T follicular helper cell (primary cell): ENCODE results near the gene ASPSCR1.
A peak's percentile ranks its signal among the peaks of the same experiment; 100 is the strongest.
"Not testable (repeated sequence)": the region's sequence is repeated elsewhere in the genome, so short reads cannot be mapped to it uniquely, and the experiment has no call there.

Experiments used
- DNase-seq: peaks from one replicate; pipeline ENCODE4 v3.0.0-alpha.2; 2020; ENCODE audit warnings: low read depth

ASPSCR1 gene

GRCh38 chr17:82024859-82025258, 47.4 kb downstream of the ASPSCR1 start:
- DNase-seq = no peak

- DNase-seq = no peak
Measured at GRCh38 chr17:82025401-82026107, 48.1 kb downstream of the ASPSCR1 start.

GRCh38 chr17:82028246-82028645, 50.8 kb downstream of the ASPSCR1 start:
- no peak for DNase-seq

GRCh38 chr17:82028966-82029365, 51.5 kb downstream of the ASPSCR1 start:
- no peak for DNase-seq

- DNase-seq = no peak
Measured at GRCh38 chr17:82029391-82029790, 52.0 kb downstream of the ASPSCR1 start.

- DNase-seq = no peak
Measured at GRCh38 chr17:82029990-82030469, 52.6 kb downstream of the ASPSCR1 start.

GRCh38 chr17:82030470-82031302, 53.3 kb downstream of the ASPSCR1 start:
- DNase-seq = peak; percentile 75

- DNase-seq = no peak
Measured at GRCh38 chr17:82031303-82031884, 54.0 kb downstream of the ASPSCR1 start, which contains the start of gene RAC3. Gene RAC3 (plus strand): TSS chr17:82031678. CDS start chr17:82031762, 84 bp downstream.

GRCh38 chr17:82031885-82032627, 54.6 kb downstream of the ASPSCR1 start:
- no peak for DNase-seq

GRCh38 chr17:82033359-82034085, 56.1 kb downstream of the ASPSCR1 start:
- DNase-seq = no peak

- no peak for DNase-seq
Measured at GRCh38 chr17:82034371-82035011, 57.1 kb downstream of the ASPSCR1 start.

- DNase-seq = no peak
Measured at GRCh38 chr17:82035488-82035887, 58.1 kb downstream of the ASPSCR1 start.

- no peak for DNase-seq
Measured at GRCh38 chr17:82035956-82036633, 58.7 kb downstream of the ASPSCR1 start.

- no peak for DNase-seq
Measured at GRCh38 chr17:82036634-82037091, 59.2 kb downstream of the ASPSCR1 start.

GRCh38 chr17:82037092-82037888, 59.9 kb downstream of the ASPSCR1 start, which contains the start of gene DCXR:
Gene DCXR (minus strand): TSS chr17:82037697. CDS start chr17:82037682, 15 bp downstream.
- DNase-seq = peak; percentile 88

GRCh38 chr17:82037889-82038195, 60.4 kb downstream of the ASPSCR1 start:
- no peak for DNase-seq

GRCh38 chr17:82038796-82039409, 61.5 kb downstream of the ASPSCR1 start:
- DNase-seq = not testable (repeated sequence)

GRCh38 chr17:82039695-82040299, 62.4 kb downstream of the ASPSCR1 start:
- no peak for DNase-seq
